OCI-LY7 (cell line): Measurements from ENCODE around the gene SRCAP.

ENCODE experiments used
- CTCF ChIP-seq: fragments of 200-600 bp; sonication (generic); conservative IDR thresholded peaks from 2 replicates; pipeline ENCODE4 v1.5.1; 2014; ENCODE audit warnings: mild to moderate bottlenecking, antibody characterized with exemption, low read length, moderate library complexity, mixed read lengths
- EZH2phosphoT487 ChIP-seq: fragments of 200-600 bp; sonication (generic); IDR thresholded peaks from 2 replicates; pipeline ENCODE4 v1.6.1; 2018; ENCODE audit warnings: low read depth, borderline replicate concordance, mild to moderate bottlenecking, mixed run types, antibody characterized with exemption, low read length, moderate library complexity, mixed read lengths

DNA sequence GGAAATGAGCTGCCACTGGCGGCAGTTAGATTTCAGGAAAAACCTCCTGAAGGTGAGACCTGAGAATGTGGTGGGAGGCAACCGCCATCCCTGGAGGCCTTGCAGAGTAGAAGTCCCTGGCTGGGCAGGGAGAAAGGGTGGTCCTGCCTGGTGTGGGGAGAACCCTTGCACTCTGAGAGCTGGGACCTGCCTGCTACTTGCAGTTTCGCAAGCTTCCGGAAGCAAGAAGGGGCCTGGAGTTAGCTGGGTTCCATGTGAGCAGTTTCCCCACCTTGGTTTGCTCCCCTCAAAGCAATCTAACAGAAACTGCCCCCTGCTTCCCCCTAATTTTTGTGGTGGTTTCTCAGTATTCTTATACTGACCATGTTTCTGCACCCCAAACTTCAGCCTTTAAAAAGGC, 81.6 kb downstream of the SRCAP start:
- TF ChIP-seq EZH2phosphoT487 (no peak), CTCF (no peak)
